ENCODE measurements around the gene NBAS.

NBAS gene

GRCh38 chr2:15588329-15588919, 27.3 kb upstream of the NBAS start:
- FAIRE-seq = no peak

- no peak for FAIRE-seq
Measured at GRCh38 chr2:15584767-15585469, 23.8 kb upstream of the NBAS start.

GRCh38 chr2:15584316-15584715, 23.2 kb upstream of the NBAS start:
- FAIRE-seq = no peak

- FAIRE-seq = no peak
Measured at GRCh38 chr2:15583826-15584225, 22.7 kb upstream of the NBAS start.

GRCh38 chr2:15582710-15583357, 21.7 kb upstream of the NBAS start:
- no peak for FAIRE-seq

GRCh38 chr2:15580451-15580850, 19.3 kb upstream of the NBAS start:
- FAIRE-seq = no peak

GRCh38 chr2:15579641-15580040, 18.5 kb upstream of the NBAS start:
- FAIRE-seq = no peak

- peak; percentile 53 for FAIRE-seq
Measured at GRCh38 chr2:15577071-15577735, 16.1 kb upstream of the NBAS start.

GRCh38 chr2:15571729-15572128, 10.6 kb upstream of the NBAS start:
- no peak for FAIRE-seq

GRCh38 chr2:15570104-15570503, 9.0 kb upstream of the NBAS start:
- FAIRE-seq = no peak

- no peak for FAIRE-seq
Measured at GRCh38 chr2:15568874-15569273, 7.7 kb upstream of the NBAS start.

- FAIRE-seq = no peak
Measured at GRCh38 chr2:15566912-15567311, 5.8 kb upstream of the NBAS start.

- no peak for FAIRE-seq
Measured at GRCh38 chr2:15565994-15566671, 5.0 kb upstream of the NBAS start.

GRCh38 chr2:15565392-15565791, 4.3 kb upstream of the NBAS start:
- FAIRE-seq = no peak

GRCh38 chr2:15563227-15564100, 2.3 kb upstream of the NBAS start:
- no peak for FAIRE-seq

GRCh38 chr2:15562354-15563031, 1.4 kb upstream of the NBAS start:
- no peak for FAIRE-seq

GRCh38 chr2:15561574-15562344, 625 bp upstream of the NBAS start:
- FAIRE-seq = peak; percentile 27

- no peak for FAIRE-seq
Measured at GRCh38 chr2:15560140-15560987, 770 bp downstream of the NBAS start.

- FAIRE-seq = no peak
Measured at GRCh38 chr2:15559379-15560139, 1.6 kb downstream of the NBAS start.

All from islet of Langerhans (tissue), 1 donor.